Bronchial epithelial cell (primary cell): ENCODE data around the gene CRK. TPM values are rescaled to one million over a fixed set of nuclear protein-coding genes. Genes with fewer than 3 reads are reported as not detected.

ENCODE experiments used
- DNase-seq: peaks from one replicate; pipeline ENCODE4 v3.0.0-alpha.2; 2010; ENCODE audit warnings: low read depth
- FAIRE-seq: peaks from 2 replicates; lab custom pipeline; 2011; peaks lifted over from hg19 to GRCh38; lab: Jason Lieb, UNC
- H3K27me3 ChIP-seq: 2 replicates; pipeline ENCODE4 v1.5.1; 2011; ENCODE audit warnings: low read length; ENCODE audit not compliant: control insufficient read depth, insufficient read depth
- H3K36me3 ChIP-seq: 2 replicates; pipeline ENCODE4 v1.5.1; 2011; ENCODE audit warnings: low read length; ENCODE audit not compliant: control insufficient read depth, insufficient read depth
- H3K4me3 ChIP-seq: 2 replicates; pipeline ENCODE4 v1.5.1; 2011; ENCODE audit warnings: mild to moderate bottlenecking, low read depth, low read length, control low read depth
- CTCF ChIP-seq: IDR thresholded peaks from 2 replicates; pipeline ENCODE4 v1.5.1; 2011; ENCODE audit warnings: mild to moderate bottlenecking, moderate library complexity, low read length, control low read depth, inconsistent platforms; ENCODE audit not compliant: insufficient read depth, severe bottlenecking
- total RNA-seq: library from RNA; depleted of rRNA; stranded (reverse); fragments of >200 nt; gene quantifications from 2 replicates; pipeline ENCODE4 v1.2.1, GENCODE V29; 2014

The CRK gene
- total RNA-seq, 1 donor from 2014 or later, result 152 TPM

- no peaks in the 10 kb centered on the region for H3K27me3 ChIP-seq
- DNase-seq, result no peak
- no peak overlapping the region for H3K4me3 ChIP-seq
- H3K36me3 ChIP-seq, result peaks cover 4% of the 10 kb centered on the region
- no peak for TF ChIP-seq CTCF
- no peak for FAIRE-seq
Measured at GRCh38 chr17:1488826-1489270, 32.8 kb upstream of the CRK start.

- FAIRE-seq (no peak), DNase-seq (peak; percentile 55)
- peak overlapping the region; percentile 42 for H3K4me3 ChIP-seq
- H3K27me3 ChIP-seq, result no peaks in the 10 kb centered on the region
- H3K36me3 ChIP-seq, result peaks cover 8% of the 10 kb centered on the region
- TF ChIP-seq CTCF, result no peak
Measured at GRCh38 chr17:1487939-1488825, 32.1 kb upstream of the CRK start.

GRCh38 chr17:1486802-1487695, 31.0 kb upstream of the CRK start:
- FAIRE-seq (no peak), DNase-seq (peak; percentile 67)
- no peak for TF ChIP-seq CTCF

GRCh38 chr17:1485423-1486376, 29.7 kb upstream of the CRK start:
- DNase-seq (peak; percentile 38), FAIRE-seq (no peak)
- peak overlapping the region; percentile 65 for H3K4me3 ChIP-seq
- no peaks in the 10 kb centered on the region for H3K27me3 ChIP-seq
- H3K36me3 ChIP-seq, result peaks cover 23% of the 10 kb centered on the region
- no peak for TF ChIP-seq CTCF

More at GRCh38 chr17:1486802-1487695, 31.0 kb upstream of the CRK start:
- Histone ChIP-seq H3K36me3 (peaks cover 14% of the 10 kb centered on the region), H3K27me3 (no peaks in the 10 kb centered on the region), H3K4me3 (peak overlapping the region; percentile 42)
